Tibial artery (tissue), 4 donors: ENCODE results near the gene MC1R.

Experiments
- DNase-seq, 2 donors: peaks; one replicate each; pipeline ENCODE4 v3.0.0-alpha.2; 2019
- H3K27ac ChIP-seq, 2 donors: fragments of 200-600 bp; sonication (generic) in 1 of 2; 1 replicate in 1 of 2; 2 replicates in 1 of 2; pipeline ENCODE4 v1.5.1; 2018 to 2019; ENCODE audit warnings: mild to moderate bottlenecking in 1 of 2
- H3K27me3 ChIP-seq, 2 donors: fragments of 200-600 bp; sonication (generic) in 1 of 2; one replicate each; pipeline versions ENCODE4 v1.5.1 to v1.6.0; 2016 to 2019
- H3K36me3 ChIP-seq, 3 donors: fragments of 200-600 bp; sonication (generic) in 2 of 3; one replicate each; pipeline ENCODE4 v1.5.1; 2016 to 2019; ENCODE audit warnings: mild to moderate bottlenecking in 2 of 3
- H3K4me1 ChIP-seq, 4 donors: fragments of 200-600 bp; sonication (generic) in 2 of 4; 1 replicate in 3 of 4; 2 replicates in 1 of 4; pipeline ENCODE4 v1.5.1; 2016 to 2019
- H3K4me3 ChIP-seq, 2 donors: fragments of 200-600 bp; sonication (generic) in 1 of 2; 1 replicate in 1 of 2; 2 replicates in 1 of 2; pipeline ENCODE4 v1.5.1; 2018 to 2019; ENCODE audit warnings: mild to moderate bottlenecking in 2 of 2
- H3K9me3 ChIP-seq, 3 donors: fragments of 200-600 bp; sonication (generic) in 1 of 3; one replicate each; pipeline ENCODE4 v1.5.1; 2016 to 2019
- CTCF ChIP-seq, 2 experiments: fragments of 200-600 bp in 1 of 2; fragments of 450-650 bp in 1 of 2; IDR thresholded peaks; one replicate each; pipeline ENCODE4 v1.5.1; 2017 to 2019; ENCODE audit warnings: antibody characterized with exemption in 2 of 2, mild to moderate bottlenecking in 1 of 2, moderate library complexity in 1 of 2
- intact Hi-C: fragments of 100-400 bp; cut with DNase I; formaldehyde crosslinking; loops from one replicate; pipeline ENCODE4 v1.15.0; 2023; ENCODE audit warnings: low total_unique reads

Gene MC1R

GRCh38 chr16:89899879-89900481 lies 18.7 kb upstream of the MC1R start:
- H3K9me3 ChIP-seq, result no peaks in the 10 kb centered on the region
- H3K27me3 ChIP-seq, result no peaks in the 10 kb centered on the region
- H3K4me3 ChIP-seq, result no peak overlapping the region
- no peak for DNase-seq
- intact Hi-C loops, result no loop called here
- H3K36me3 ChIP-seq, result peaks cover 77 to 88% (median 87%) of the 10 kb centered on the region in 3 donors
- H3K4me1 ChIP-seq, result no peaks in the 10 kb centered on the region
- H3K27ac ChIP-seq, result no peak overlapping the region
- TF ChIP-seq CTCF (IDR thresholded peaks at IDR 0.05), result no peak

DNA sequence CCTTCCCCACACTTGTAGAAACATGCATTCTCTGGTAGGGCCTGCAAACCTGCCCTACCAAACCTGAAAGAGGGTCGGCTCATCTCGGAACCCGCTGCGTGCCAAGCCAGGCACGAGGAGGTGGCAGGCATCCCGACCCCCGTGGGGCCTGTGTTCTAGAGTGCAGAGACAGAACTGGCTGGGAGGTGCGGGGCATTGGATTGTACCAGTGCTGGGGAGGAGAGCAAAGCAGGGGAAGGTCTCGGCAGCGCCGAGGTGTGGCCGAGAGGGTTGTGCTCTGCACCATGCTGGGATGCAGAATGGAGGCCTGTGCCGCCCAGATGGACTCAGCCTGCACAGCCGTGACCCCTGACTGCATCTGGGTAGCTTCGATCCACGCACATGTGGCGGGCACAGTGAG lies 17.8 kb upstream of the MC1R start:
- intact Hi-C loops, result no loop called here
- no peak for TF ChIP-seq CTCF (IDR thresholded peaks at IDR 0.05)
- DNase-seq, result no peak
- Histone ChIP-seq H3K4me1 (no peaks in the 10 kb centered on the region), H3K4me3 (no peak overlapping the region), H3K9me3 (no peaks in the 10 kb centered on the region), H3K27ac (no peak overlapping the region), H3K27me3 (no peaks in the 10 kb centered on the region), H3K36me3 (peaks cover 76 to 88% (median 87%) of the 10 kb centered on the region in 3 donors)

DNA sequence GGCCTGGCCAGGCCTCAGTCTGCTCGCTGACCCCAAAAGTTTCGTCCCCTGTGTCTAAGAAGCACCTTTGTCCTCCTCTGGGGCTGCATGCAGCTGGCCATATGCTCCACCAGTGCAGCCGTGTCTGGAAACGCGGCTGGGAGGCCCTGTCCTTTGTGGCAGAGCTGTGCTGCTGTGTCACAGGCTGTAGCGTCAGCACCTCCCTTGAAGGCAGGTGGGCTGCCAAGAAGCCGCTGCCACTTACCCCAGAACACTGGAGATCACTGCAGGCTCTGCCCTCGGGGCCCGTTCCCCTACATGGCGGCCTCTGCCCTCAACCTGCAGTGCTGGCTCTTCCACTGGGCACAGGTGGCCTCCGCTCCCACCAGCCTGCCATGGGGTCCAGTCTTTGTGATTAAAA lies 15.7 kb upstream of the MC1R start:
- Histone ChIP-seq H3K4me1 (no peaks in the 10 kb centered on the region), H3K9me3 (no peaks in the 10 kb centered on the region), H3K27ac (no peak overlapping the region), H3K36me3 (peaks cover 74 to 88% (median 87%) of the 10 kb centered on the region in 3 donors), H3K4me3 (no peak overlapping the region), H3K27me3 (no peaks in the 10 kb centered on the region)
- intact Hi-C loops, result no loop called here
- no peak for TF ChIP-seq CTCF (IDR thresholded peaks at IDR 0.05)
- DNase-seq, result no peak

GRCh38 chr16:89903908-89904515 lies 14.7 kb upstream of the MC1R start:
- H3K27me3 ChIP-seq, result no peaks in the 10 kb centered on the region
- H3K9me3 ChIP-seq, result no peaks in the 10 kb centered on the region
- H3K4me3 ChIP-seq, result no peak overlapping the region
- TF ChIP-seq CTCF (IDR thresholded peaks at IDR 0.05), result no peak
- DNase-seq, result no peak
- no peak overlapping the region for H3K27ac ChIP-seq
- H3K36me3 ChIP-seq, result peaks cover 65 to 87% (median 86%) of the 10 kb centered on the region in 3 donors
- intact Hi-C loops, result no loop called here
- H3K4me1 ChIP-seq, result no peaks in the 10 kb centered on the region

DNA sequence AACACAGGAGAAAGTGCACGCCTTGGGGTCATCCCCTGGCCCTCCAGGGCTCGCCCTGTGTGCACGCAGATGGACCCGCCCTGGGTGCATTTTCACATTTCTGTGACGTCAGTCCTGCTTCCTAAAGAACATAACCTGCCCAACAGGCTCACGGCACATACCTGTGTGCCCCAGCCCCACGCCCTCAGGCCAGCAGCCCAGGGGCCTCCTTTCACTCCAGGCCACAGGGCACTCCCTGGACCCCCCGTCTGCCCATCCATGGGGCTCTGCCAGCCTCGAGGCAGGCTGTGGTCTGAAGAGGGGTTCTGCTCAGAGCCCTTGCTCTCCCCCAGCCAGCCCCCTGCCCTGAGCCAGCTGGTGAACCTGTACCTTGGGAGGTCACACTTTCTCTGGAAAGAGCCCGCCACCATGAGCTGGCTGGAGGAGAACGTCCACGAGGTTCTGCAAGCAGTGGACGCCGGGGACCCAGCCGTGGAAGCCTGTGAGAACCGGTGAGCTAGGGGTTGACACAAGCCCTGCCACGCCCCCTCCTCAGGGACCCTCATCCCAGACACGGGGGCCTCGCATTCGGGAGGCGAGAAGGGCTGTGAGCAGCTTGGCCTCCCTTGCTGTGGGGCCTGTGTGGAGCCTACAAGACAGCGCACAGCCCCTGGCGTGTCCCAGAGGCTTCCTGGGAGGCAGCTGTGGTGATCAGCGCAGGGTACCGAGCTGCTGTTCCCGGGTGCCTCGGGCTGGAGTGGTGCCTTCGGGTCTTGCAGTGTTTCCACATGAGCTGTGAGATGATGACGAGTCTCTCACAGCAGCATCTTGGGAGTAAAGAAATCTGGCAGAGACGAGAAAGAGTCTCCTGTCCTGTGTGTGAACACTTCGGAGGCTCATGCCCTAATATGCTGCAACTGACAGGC lies 13.8 kb upstream of the MC1R start:
- no peak overlapping the region for H3K27ac ChIP-seq
- intact Hi-C loops, result no loop called here

More for the DNA sequence above, 13.8 kb upstream of the MC1R start:
- H3K9me3 ChIP-seq, result no peaks in the 10 kb centered on the region
- H3K4me1 ChIP-seq, result peaks cover 0 to 2% (median 0%) of the 10 kb centered on the region in 4 donors
- no peaks in the 10 kb centered on the region for H3K27me3 ChIP-seq
- TF ChIP-seq CTCF (IDR thresholded peaks at IDR 0.05), result no peak
- no peak for DNase-seq
- H3K36me3 ChIP-seq, result peaks cover 57 to 86% (median 83%) of the 10 kb centered on the region in 3 donors
- no peak overlapping the region for H3K4me3 ChIP-seq
